Sigmoid colon (tissue), 7 donors: ENCODE measurements around the gene MTAP. TPM values are rescaled to one million over a fixed set of nuclear protein-coding genes. Genes with fewer than 3 reads are reported as not detected.

Experiments
- DNase-seq: peaks from one replicate; pipeline ENCODE4 v3.0.0-alpha.2; 2019
- H3K27ac ChIP-seq, 4 donors: fragments of 200-600 bp; sonication (generic); one replicate each; pipeline ENCODE4 v1.5.1; 2016 to 2019; ENCODE audit warnings: mild to moderate bottlenecking in 1 of 4
- H3K27me3 ChIP-seq, 3 donors: fragments of 200-600 bp; sonication (generic); one replicate each; pipeline ENCODE4 v1.5.1; 2019; ENCODE audit warnings: mild to moderate bottlenecking in 1 of 3
- H3K36me3 ChIP-seq, 4 donors: fragments of 200-600 bp; sonication (generic); one replicate each; pipeline ENCODE4 v1.5.1; 2016 to 2019
- H3K4me1 ChIP-seq, 4 donors: fragments of 200-600 bp; sonication (generic); one replicate each; pipeline ENCODE4 v1.5.1; 2017 to 2019
- H3K4me3 ChIP-seq, 4 donors: fragments of 200-600 bp; sonication (generic); one replicate each; pipeline ENCODE4 v1.5.1; 2017 to 2019; ENCODE audit warnings: mild to moderate bottlenecking in 2 of 4, moderate library complexity in 1 of 4
- H3K9me3 ChIP-seq, 4 donors: fragments of 200-600 bp in 3 of 4; sonication (generic) in 3 of 4; one replicate each; pipeline versions ENCODE4 v1.5.1 to v1.6.1; 2013 to 2019
- CTCF ChIP-seq, 4 experiments: fragments of 450-650 bp in 3 of 4; fragments of 200-600 bp in 1 of 4; IDR thresholded peaks; one replicate each; pipeline ENCODE4 v1.5.1; 2016 to 2019; ENCODE audit warnings: antibody characterized with exemption in 4 of 4, mild to moderate bottlenecking in 3 of 4, moderate library complexity in 2 of 4
- EP300 ChIP-seq, 4 donors: sonication (generic); formaldehyde crosslinking; IDR thresholded peaks; one replicate each; pipeline ENCODE4 v1.6.1; 2017; ENCODE audit warnings: antibody characterized with exemption in 4 of 4
- POLR2A ChIP-seq, 2 donors: fragments of 450-650 bp; IDR thresholded peaks; one replicate each; pipeline ENCODE4 v1.6.1; 2016; ENCODE audit warnings: antibody characterized with exemption in 2 of 2, mild to moderate bottlenecking in 2 of 2, moderate library complexity in 2 of 2
- POLR2AphosphoS5 ChIP-seq, 4 donors: sonication (generic); formaldehyde crosslinking; IDR thresholded peaks; one replicate each; pipeline ENCODE4 v1.6.1; 2017; ENCODE audit warnings: antibody characterized with exemption in 4 of 4
- WGBS, 2 donors: extraction: QIAGEN DNeasy Blood & Tissue Kit; methylation state at CpG; one replicate each; pipeline ENCODE4 v1.1.7; 2013; 5-methylcytosine and 5-hydroxymethylcytosine counted together
- intact Hi-C: fragments of 100-400 bp; cut with DNase I; formaldehyde crosslinking; loops from one replicate; pipeline ENCODE4 v1.15.1; 2023
- polyA plus RNA-seq, 3 donors: library from polyadenylated mRNA; stranded (reverse); fragments of 200-250 nt; gene quantifications; one replicate each; pipeline ENCODE4 v1.2.3, GENCODE V29; 2013
- total RNA-seq, 4 donors: library from RNA; depleted of rRNA; stranded (reverse); fragments of >200 nt; gene quantifications; one replicate each; pipeline ENCODE4 v1.1.0, GENCODE V29; 2016
- donor health status: healthy with polysubstance abuse.
- donor health status: Bipolar disorder and iron deficiency.
- donor health status: healthy.

MTAP gene
- total and polyA plus RNA-seq, 7 donors, result 7.6 to 28.5 (median 19.9) TPM

DNA sequence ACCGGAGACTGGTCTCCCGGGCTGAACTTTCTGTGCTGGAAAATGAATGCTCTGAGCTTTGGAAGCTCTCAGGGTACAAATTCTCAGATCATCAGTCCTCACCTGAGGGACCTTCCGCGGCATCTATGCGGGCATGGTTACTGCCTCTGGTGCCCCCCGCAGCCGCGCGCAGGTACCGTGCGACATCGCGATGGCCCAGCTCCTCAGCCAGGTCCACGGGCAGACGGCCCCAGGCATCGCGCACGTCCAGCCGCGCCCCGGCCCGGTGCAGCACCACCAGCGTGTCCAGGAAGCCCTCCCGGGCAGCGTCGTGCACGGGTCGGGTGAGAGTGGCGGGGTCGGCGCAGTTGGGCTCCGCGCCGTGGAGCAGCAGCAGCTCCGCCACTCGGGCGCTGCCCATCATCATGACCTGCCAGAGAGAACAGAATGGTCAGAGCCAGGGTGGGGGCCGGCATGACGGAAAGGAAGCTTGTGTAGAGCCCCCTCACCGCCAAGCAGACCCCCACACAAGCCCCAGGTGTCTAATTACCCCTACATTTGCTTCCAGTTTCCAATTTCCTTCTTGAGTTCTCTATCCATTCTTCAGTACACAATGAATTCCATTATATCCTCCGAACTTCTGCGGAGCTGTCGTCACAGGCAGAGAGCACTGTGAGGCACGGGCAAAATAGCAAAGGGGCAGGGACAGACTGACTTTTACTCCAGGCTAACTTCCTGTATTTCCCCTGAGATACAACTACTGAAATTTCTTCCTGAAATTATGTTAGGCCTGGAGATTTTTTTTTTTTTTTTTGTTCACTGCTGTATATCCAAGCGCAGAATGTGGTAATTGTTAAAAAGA, 168.6 kb downstream of the MTAP start:
- H3K4me3 ChIP-seq, result no peak overlapping the region
- no peaks in the 10 kb centered on the region for H3K9me3 ChIP-seq
- intact Hi-C loops, result no loop called here
- TF ChIP-seq EP300 (IDR thresholded peaks at IDR 0.05), result no peak
- TF ChIP-seq POLR2A (IDR thresholded peaks at IDR 0.05), result no peak
- TF ChIP-seq POLR2AphosphoS5 (IDR thresholded peaks at IDR 0.05), result no peak
- no peak for TF ChIP-seq CTCF (IDR thresholded peaks at IDR 0.05)
- 7 to 12% methylated on average over 45 of the region's 45 CpGs for WGBS, 2 donors
- no peak for DNase-seq
- no peaks in the 10 kb centered on the region for H3K36me3 ChIP-seq
- H3K4me1 ChIP-seq, result peaks cover 0 to 37% (median 31%) of the 10 kb centered on the region in 4 donors
- peaks cover 88 to 100% (median 100%) of the 10 kb centered on the region in 3 donors for H3K27me3 ChIP-seq
- H3K27ac ChIP-seq, result no peak overlapping the region

- H3K27me3 ChIP-seq, result peaks cover 83 to 100% (median 100%) of the 10 kb centered on the region in 3 donors
- no peak overlapping the region for H3K4me3 ChIP-seq
- H3K4me1 ChIP-seq, result peaks cover 0 to 36% (median 30%) of the 10 kb centered on the region in 4 donors
- TF ChIP-seq POLR2AphosphoS5 (IDR thresholded peaks at IDR 0.05) (no peak), EP300 (IDR thresholded peaks at IDR 0.05) (no peak), POLR2A (IDR thresholded peaks at IDR 0.05) (no peak)
- DNase-seq, result no peak
- H3K27ac ChIP-seq, result no peak overlapping the region
- H3K9me3 ChIP-seq, result no peaks in the 10 kb centered on the region
- intact Hi-C loops, result no loop called here
- H3K36me3 ChIP-seq, result no peaks in the 10 kb centered on the region
Observed at GRCh38 chr9:21972361-21972760, 169.9 kb downstream of the MTAP start.

DNA sequence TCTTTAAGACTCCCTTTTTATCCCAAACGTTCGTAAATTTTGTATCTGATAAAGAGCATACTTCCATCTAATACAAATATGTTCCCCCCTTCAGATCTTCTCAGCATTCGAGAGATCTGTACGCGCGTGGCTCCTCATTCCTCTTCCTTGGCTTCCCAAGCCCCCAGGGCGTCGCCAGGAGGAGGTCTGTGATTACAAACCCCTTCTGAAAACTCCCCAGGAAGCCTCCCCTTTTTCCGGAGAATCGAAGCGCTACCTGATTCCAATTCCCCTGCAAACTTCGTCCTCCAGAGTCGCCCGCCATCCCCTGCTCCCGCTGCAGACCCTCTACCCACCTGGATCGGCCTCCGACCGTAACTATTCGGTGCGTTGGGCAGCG, 171.9 kb downstream of the MTAP start:
- Histone ChIP-seq H3K27me3 (peaks cover 69 to 100% (median 95%) of the 10 kb centered on the region in 3 donors), H3K36me3 (no peaks in the 10 kb centered on the region), H3K4me1 (peaks cover 0 to 26% (median 20%) of the 10 kb centered on the region in 4 donors), H3K27ac (no peak overlapping the region), H3K9me3 (no peaks in the 10 kb centered on the region), H3K4me3 (peak overlapping the region; percentile 9 to 40 (median 30))
- no peak for DNase-seq
- WGBS, 2 donors, result 4 to 5% methylated on average over 21 of the region's 21 CpGs
- intact Hi-C loops, result no loop called here
- no peak for TF ChIP-seq POLR2AphosphoS5 (IDR thresholded peaks at IDR 0.05)
- TF ChIP-seq EP300 (IDR thresholded peaks at IDR 0.05), result no peak
- no peak for TF ChIP-seq POLR2A (IDR thresholded peaks at IDR 0.05)
- TF ChIP-seq CTCF (IDR thresholded peaks at IDR 0.05), result no peak

GRCh38 chr9:21974722-21975409, 172.4 kb downstream of the MTAP start:
- no peaks in the 10 kb centered on the region for H3K36me3 ChIP-seq
- H3K4me1 ChIP-seq, result peaks cover 0 to 26% (median 20%) of the 10 kb centered on the region in 4 donors
- no peak overlapping the region for H3K27ac ChIP-seq
- peaks cover 64 to 100% (median 90%) of the 10 kb centered on the region in 3 donors for H3K27me3 ChIP-seq
- no peak for DNase-seq
- no peaks in the 10 kb centered on the region for H3K9me3 ChIP-seq
- WGBS, 2 donors, result 1% methylated on average over 51 of the region's 51 CpGs
- TF ChIP-seq POLR2AphosphoS5 (IDR thresholded peaks at IDR 0.05), result no peak
- TF ChIP-seq POLR2A (IDR thresholded peaks at IDR 0.05), result no peak
- TF ChIP-seq CTCF (IDR thresholded peaks at IDR 0.05), result no peak
- TF ChIP-seq EP300 (IDR thresholded peaks at IDR 0.05), result no peak
- intact Hi-C loops, result no loop called here
- H3K4me3 ChIP-seq, result peak overlapping the region; percentile 9 to 40 (median 30)

- Histone ChIP-seq H3K27ac (no peak overlapping the region), H3K27me3 (peaks cover 54 to 97% (median 84%) of the 10 kb centered on the region in 3 donors), H3K4me3 (no peak overlapping the region), H3K4me1 (peaks cover 0 to 18% (median 15%) of the 10 kb centered on the region in 4 donors), H3K36me3 (no peaks in the 10 kb centered on the region), H3K9me3 (no peaks in the 10 kb centered on the region)
- intact Hi-C loops, result no loop called here
- no peak for DNase-seq
- TF ChIP-seq CTCF (IDR thresholded peaks at IDR 0.05) (no peak), EP300 (IDR thresholded peaks at IDR 0.05) (no peak), POLR2AphosphoS5 (IDR thresholded peaks at IDR 0.05) (no peak), POLR2A (IDR thresholded peaks at IDR 0.05) (no peak)
- 26 to 34% methylated on average over 19 of the region's 19 CpGs for WGBS, 2 donors
Observed at GRCh38 chr9:21976334-21976875, 174.0 kb downstream of the MTAP start.
